IMR-90 (cell line): ENCODE results near the gene CALM1. TPM values are rescaled to one million over a fixed set of nuclear protein-coding genes. Genes with fewer than 3 reads are reported as not detected.

Experiments
- ATAC-seq: fragments of 200-7000 bp; cut with Tn5 transposase; 2 replicates; pipeline ENCODE4 v1.9.1; 2020; ENCODE audit warnings: low read depth, mild to moderate bottlenecking, moderate library complexity
- BruUV-seq: library from RNA; stranded (reverse); fragments of 400-500 nt; replicated peaks from 2 replicates; lab custom pipeline; 2021; lab: Mats Ljungman, UMichigan
- CTCF ChIA-PET: fragments of 300-600 bp; formaldehyde crosslinking; extraction: SDS; loops from one replicate; lab custom pipeline; 2021; ENCODE audit warnings: antibody characterized with exemption; lab: Yijun Ruan, JAX
- POLR2A ChIA-PET: fragments of 300-600 bp; sonication (Branson Sonifier 250); formaldehyde crosslinking; loops from one replicate; lab custom pipeline; 2022; ENCODE audit warnings: antibody characterized with exemption; ENCODE audit not compliant: unreplicated experiment; lab: Charles Lee
- DNase-seq: peaks from one replicate; pipeline ENCODE4 v3.0.0; 2013
- H2AFZ ChIP-seq: replicated peaks from 2 replicates; pipeline ENCODE3; 2013; ENCODE audit warnings: low read length, mild to moderate bottlenecking; ENCODE audit not compliant: poor library complexity
- H2AK5ac ChIP-seq: 2 replicates; pipeline ENCODE4 v1.6.1; 2013; ENCODE audit warnings: low read depth, low read length, inconsistent platforms
- H2AK9ac ChIP-seq: replicated peaks from 2 replicates; pipeline ENCODE3; 2013; ENCODE audit warnings: mild to moderate bottlenecking, low read depth, low read length, moderate library complexity; ENCODE audit not compliant: poor library complexity
- H2BK120ac ChIP-seq: 2 replicates; pipeline ENCODE4 v1.6.1; 2013; ENCODE audit warnings: low read depth, low read length, inconsistent platforms
- H2BK15ac ChIP-seq: 3 replicates; pipeline ENCODE4 v1.6.1; 2013; ENCODE audit warnings: low read depth, low read length, inconsistent platforms
- H2BK20ac ChIP-seq: 2 replicates; pipeline ENCODE4 v1.6.1; 2013; ENCODE audit warnings: low read depth, mild to moderate bottlenecking, inconsistent platforms, low read length, moderate library complexity
- H2BK5ac ChIP-seq: 2 replicates; pipeline ENCODE4 v1.6.1; 2013; ENCODE audit warnings: mild to moderate bottlenecking, low read depth, low read length, inconsistent platforms; ENCODE audit not compliant: poor library complexity, severe bottlenecking
- H3K14ac ChIP-seq: replicated peaks from 2 replicates; pipeline ENCODE4 v1.6.1; 2013; ENCODE audit warnings: low read depth, low read length, inconsistent platforms
- H3K18ac ChIP-seq: 2 replicates; pipeline ENCODE4 v1.6.1; 2013; ENCODE audit warnings: low read depth, low read length, control low read depth
- H3K23ac ChIP-seq: 2 replicates; pipeline ENCODE4 v1.6.1; 2013; ENCODE audit warnings: low read depth, low read length, inconsistent platforms
- H3K27ac ChIP-seq: 2 replicates; pipeline ENCODE4 v1.5.1; 2013; ENCODE audit warnings: mild to moderate bottlenecking, control low read depth, low read length; ENCODE audit not compliant: insufficient read depth
- H3K27me3 ChIP-seq: 2 replicates; pipeline ENCODE4 v1.6.1; 2013; ENCODE audit warnings: low read length; ENCODE audit not compliant: control insufficient read depth, insufficient read depth
- H3K36me3 ChIP-seq: 2 replicates; pipeline ENCODE4 v1.6.1; 2013; ENCODE audit warnings: low read length, mixed read lengths; ENCODE audit not compliant: control insufficient read depth, insufficient read depth
- H3K4ac ChIP-seq: 2 replicates; pipeline ENCODE4 v1.6.1; 2013; ENCODE audit warnings: low read depth, low read length, inconsistent platforms
- H3K4me1 ChIP-seq: 2 replicates; pipeline ENCODE4 v1.6.1; 2013; ENCODE audit warnings: low read length, mixed read lengths; ENCODE audit not compliant: control insufficient read depth, insufficient read depth
- H3K4me2 ChIP-seq: 2 replicates; pipeline ENCODE4 v1.6.1; 2013; ENCODE audit warnings: low read depth, mild to moderate bottlenecking, control low read depth, low read length, moderate library complexity
- H3K4me3 ChIP-seq: 2 replicates; pipeline ENCODE4 v1.5.1; 2013; ENCODE audit warnings: low read depth, mild to moderate bottlenecking, control low read depth, low read length, moderate library complexity; ENCODE audit not compliant: insufficient read depth
- H3K56ac ChIP-seq: 2 replicates; pipeline ENCODE4 v1.6.1; 2013; ENCODE audit warnings: low read length, inconsistent platforms; ENCODE audit not compliant: insufficient read depth; ENCODE audit errors: extremely low read depth
- H3K79me1 ChIP-seq, 2 experiments: 2 replicates each; pipeline ENCODE4 v1.6.1; 2013; ENCODE audit warnings: low read length in 2 of 2, inconsistent platforms in 1 of 2, low read depth in 1 of 2
- H3K9ac ChIP-seq: 2 replicates; pipeline ENCODE4 v1.6.1; 2013; ENCODE audit warnings: low read depth, low read length, control low read depth
- H3K9me1 ChIP-seq: 2 replicates; pipeline ENCODE4 v1.6.1; 2013; ENCODE audit warnings: low read length, inconsistent platforms; ENCODE audit not compliant: insufficient read depth
- H3K9me3 ChIP-seq: 2 replicates; pipeline ENCODE4 v1.6.1; 2013; ENCODE audit warnings: low read length; ENCODE audit not compliant: control insufficient read depth, insufficient read depth
- H4K20me1 ChIP-seq: 2 replicates; pipeline ENCODE4 v1.6.1; 2013; ENCODE audit warnings: low read length, inconsistent platforms; ENCODE audit not compliant: insufficient read depth
- H4K5ac ChIP-seq: 2 replicates; pipeline ENCODE4 v1.6.1; 2013; ENCODE audit warnings: mild to moderate bottlenecking, low read depth, low read length, control low read depth
- H4K8ac ChIP-seq, 2 experiments: 2 replicates each; pipeline ENCODE4 v1.6.1; 2013; ENCODE audit warnings: low read depth in 2 of 2, low read length in 2 of 2, control low read depth in 1 of 2, inconsistent platforms in 1 of 2
- H4K91ac ChIP-seq: 2 replicates; pipeline ENCODE4 v1.6.1; 2013; ENCODE audit warnings: low read depth, low read length, inconsistent platforms; ENCODE audit not compliant: insufficient read depth
- BHLHE40 ChIP-seq: fragments of 150-350 bp; IDR thresholded peaks from 2 replicates; pipeline ENCODE4 v1.6.1; 2016; ENCODE audit warnings: mild to moderate bottlenecking, low read depth, low read length
- CEBPB ChIP-seq: IDR thresholded peaks from 2 replicates; pipeline ENCODE4 v1.6.1; 2012; ENCODE audit warnings: low read depth, low read length, improper control_type of control experiment
- CHD1 ChIP-seq: IDR thresholded peaks from 2 replicates; pipeline ENCODE4 v1.6.1; 2012; ENCODE audit warnings: low read depth, low read length, improper control_type of control experiment
- ELK1 ChIP-seq: fragments of 150-350 bp; IDR thresholded peaks from 2 replicates; pipeline ENCODE4 v1.6.1; 2016; ENCODE audit warnings: low read depth, mild to moderate bottlenecking, low read length, moderate library complexity, borderline replicate concordance
- FOS ChIP-seq: fragments of 150-350 bp; IDR thresholded peaks from 2 replicates; pipeline ENCODE4 v1.6.1; 2016; ENCODE audit warnings: low read depth, low read length
- MAFK ChIP-seq: IDR thresholded peaks from 2 replicates; pipeline ENCODE4 v1.6.1; 2012; ENCODE audit warnings: low read depth, low read length, improper control_type of control experiment
- MAZ ChIP-seq: IDR thresholded peaks from 2 replicates; pipeline ENCODE4 v1.6.1; 2012; ENCODE audit warnings: low read depth, mild to moderate bottlenecking, low read length, improper control_type of control experiment, moderate library complexity, borderline replicate concordance
- MXI1 ChIP-seq: IDR thresholded peaks from 2 replicates; pipeline ENCODE4 v1.6.1; 2012; ENCODE audit warnings: low read depth, mild to moderate bottlenecking, low read length, moderate library complexity, borderline replicate concordance
- NFE2L2 ChIP-seq: fragments of 150-350 bp; IDR thresholded peaks from 2 replicates; pipeline ENCODE4 v1.6.1; 2016; ENCODE audit warnings: low read depth, mild to moderate bottlenecking, low read length
- POLR2A ChIP-seq: IDR thresholded peaks from 2 replicates; pipeline ENCODE4 v1.6.1; 2012; ENCODE audit warnings: mild to moderate bottlenecking, low read depth, low read length
- RAD21 ChIP-seq: IDR thresholded peaks from 2 replicates; pipeline ENCODE4 v1.6.1; 2012; ENCODE audit warnings: low read length, improper control_type of control experiment
- RCOR1 ChIP-seq: IDR thresholded peaks from 2 replicates; pipeline ENCODE4 v1.6.1; 2012; ENCODE audit warnings: mild to moderate bottlenecking, low read length, improper control_type of control experiment; ENCODE audit not compliant: insufficient replicate concordance
- RFX5 ChIP-seq: IDR thresholded peaks from 2 replicates; pipeline ENCODE4 v1.8.0; 2012; ENCODE audit warnings: low read depth, mild to moderate bottlenecking, low read length, moderate library complexity
- SMC3 ChIP-seq: fragments of 150-350 bp; IDR thresholded peaks from 2 replicates; pipeline ENCODE4 v1.6.1; 2016; ENCODE audit warnings: low read depth, mild to moderate bottlenecking, antibody characterized with exemption, low read length, moderate library complexity
- USF2 ChIP-seq: fragments of 150-350 bp; IDR thresholded peaks from 2 replicates; pipeline ENCODE4 v1.6.1; 2017; ENCODE audit warnings: mild to moderate bottlenecking, antibody characterized with exemption, low read length, low read depth
- WGBS, 2 experiments: methylation state at CpG; one replicate each; pipeline versions ENCODE4 v1.1.5 to v1.1.7; 2013; ENCODE audit warnings: missing lambda C conversion rate in 2 of 2; ENCODE audit not compliant: insufficient read length in 1 of 2; ENCODE audit errors: extremely low coverage in 2 of 2; 5-methylcytosine and 5-hydroxymethylcytosine counted together
- dilution Hi-C: fragments of 300-500 bp; cut with HindIII; formaldehyde crosslinking; loops from one replicate; pipeline ENCODE4 v1.14.3; 2018; ENCODE audit warnings: low sequenced_read_pairs; ENCODE audit not compliant: unreplicated experiment
- in situ Hi-C: fragments of 300-500 bp; cut with MboI; formaldehyde crosslinking; loops from 3 replicates; pipeline ENCODE4 v1.14.3; 2019; ENCODE audit warnings: low sequenced_read_pairs, inconsistent platforms, mixed read lengths
- intact Hi-C: fragments of 100-400 bp; cut with micrococcal nuclease; formaldehyde crosslinking; loops from 2 replicates; pipeline ENCODE4 v1.10.0; 2022
- polyA plus RNA-seq, 3 experiments: library from polyadenylated mRNA; depleted of rRNA; stranded (reverse); fragments of >200 nt; gene quantifications; 2 replicates each; pipeline ENCODE4 v1.2.3, GENCODE V29; 2012; ENCODE audit warnings: low replicate concordance in 1 of 3
- total RNA-seq: library from RNA; depleted of rRNA; stranded (reverse); fragments of >200 nt; gene quantifications from 2 replicates; pipeline ENCODE4 v1.2.3, GENCODE V29; 2012
- TF ChIP-seq, protein P1 (sequence below): conservative IDR thresholded peaks from 2 replicates; pipeline ENCODE4 v1.5.1; 2012; ENCODE audit warnings: mild to moderate bottlenecking, low read depth, low read length, improper control_type of control experiment

CALM1 gene
- total and polyA plus RNA-seq, 2 of the 4 experiments (the other 2 are of a cell fraction): 72.9 to 188 TPM

DNA sequence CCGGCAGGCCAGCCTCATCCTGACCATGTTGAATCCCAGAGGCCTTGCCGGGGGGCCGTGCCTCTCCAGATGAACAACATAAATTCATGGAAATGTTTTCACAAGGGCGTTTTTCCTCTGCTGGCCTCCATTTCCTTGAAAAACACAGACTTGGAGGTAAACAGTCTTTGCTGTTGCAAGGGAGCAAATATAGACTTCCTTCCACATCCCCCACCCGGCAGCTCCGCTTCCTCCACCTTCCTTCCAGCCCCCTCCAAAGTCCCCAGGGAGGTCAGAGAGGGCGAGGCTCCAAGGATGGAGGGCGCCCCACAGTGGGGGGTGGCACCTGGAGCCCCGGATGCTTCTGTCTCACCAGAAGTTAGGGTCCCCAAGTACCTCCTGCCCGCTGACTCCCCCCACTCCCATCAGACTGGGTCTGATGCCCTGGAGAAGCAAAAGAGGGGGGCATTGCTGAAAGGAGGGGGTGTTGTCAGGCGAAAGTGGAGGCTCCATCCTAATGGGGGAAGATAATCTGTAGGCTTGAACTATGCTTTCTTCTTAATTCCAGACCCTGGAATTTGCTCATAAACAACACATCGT lies 31.1 kb downstream of the CALM1 start:
- H3K14ac ChIP-seq: no peak overlapping the region
- POLR2A ChIA-PET: no interaction called here
- dilution Hi-C loops: no loop called here
- H3K4me2 ChIP-seq: no peak overlapping the region
- no peak overlapping the region for H4K91ac ChIP-seq
- intact Hi-C loops: no loop called here
- no peak overlapping the region for H3K27ac ChIP-seq
- ATAC-seq (no peak), DNase-seq (no peak)
- no peak overlapping the region for H3K9ac ChIP-seq
- H3K56ac ChIP-seq: no peak overlapping the region
- H3K23ac ChIP-seq: no peak overlapping the region
- H3K4ac ChIP-seq: no peak overlapping the region
- H3K9me3 ChIP-seq: peaks cover 5% of the 10 kb centered on the region; the same call in 1 of the 2 replicates
- no peak overlapping the region for H2BK15ac ChIP-seq
- H3K27me3 ChIP-seq: peaks cover 12% of the 10 kb centered on the region
- H3K9me1 ChIP-seq: no peaks in the 10 kb centered on the region
- no peak overlapping the region for H2BK5ac ChIP-seq
- TF ChIP-seq BHLHE40: no peak
- no peak for TF ChIP-seq USF2
- TF ChIP-seq RFX5: no peak
- TF ChIP-seq MAZ: no peak
- no peak for TF ChIP-seq CHD1
- TF ChIP-seq, protein P1, sequence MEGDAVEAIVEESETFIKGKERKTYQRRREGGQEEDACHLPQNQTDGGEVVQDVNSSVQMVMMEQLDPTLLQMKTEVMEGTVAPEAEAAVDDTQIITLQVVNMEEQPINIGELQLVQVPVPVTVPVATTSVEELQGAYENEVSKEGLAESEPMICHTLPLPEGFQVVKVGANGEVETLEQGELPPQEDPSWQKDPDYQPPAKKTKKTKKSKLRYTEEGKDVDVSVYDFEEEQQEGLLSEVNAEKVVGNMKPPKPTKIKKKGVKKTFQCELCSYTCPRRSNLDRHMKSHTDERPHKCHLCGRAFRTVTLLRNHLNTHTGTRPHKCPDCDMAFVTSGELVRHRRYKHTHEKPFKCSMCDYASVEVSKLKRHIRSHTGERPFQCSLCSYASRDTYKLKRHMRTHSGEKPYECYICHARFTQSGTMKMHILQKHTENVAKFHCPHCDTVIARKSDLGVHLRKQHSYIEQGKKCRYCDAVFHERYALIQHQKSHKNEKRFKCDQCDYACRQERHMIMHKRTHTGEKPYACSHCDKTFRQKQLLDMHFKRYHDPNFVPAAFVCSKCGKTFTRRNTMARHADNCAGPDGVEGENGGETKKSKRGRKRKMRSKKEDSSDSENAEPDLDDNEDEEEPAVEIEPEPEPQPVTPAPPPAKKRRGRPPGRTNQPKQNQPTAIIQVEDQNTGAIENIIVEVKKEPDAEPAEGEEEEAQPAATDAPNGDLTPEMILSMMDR: no peak
- TF ChIP-seq RCOR1: no peak
- TF ChIP-seq CEBPB: no peak
- no peak for TF ChIP-seq MAFK
- TF ChIP-seq MXI1: no peak
- TF ChIP-seq NFE2L2: no peak
- TF ChIP-seq RAD21: no peak
- TF ChIP-seq SMC3: no peak
- no peak for TF ChIP-seq POLR2A
- no peak for TF ChIP-seq ELK1
- no peak for TF ChIP-seq FOS
- no peaks in the 10 kb centered on the region for H4K20me1 ChIP-seq
- no peak overlapping the region for H4K8ac ChIP-seq
- H2AK5ac ChIP-seq: no peak overlapping the region
- 79% methylated on average over 3 of the region's 12 CpGs; no CpG with 5 or more reads in 1 of the 2 experiments for WGBS, 2 experiments
- H2AK9ac ChIP-seq: no peak overlapping the region
- no peak overlapping the region for H4K5ac ChIP-seq
- no TSS peak for BruUV-seq
- H3K4me3 ChIP-seq: no peak overlapping the region
- CTCF ChIA-PET: no interaction called here
- H2AFZ ChIP-seq: no peak overlapping the region
- no peaks in the 10 kb centered on the region for H3K79me1 ChIP-seq
- no peaks in the 10 kb centered on the region for H3K4me1 ChIP-seq
- in situ Hi-C loops: no loop called here
- no peak overlapping the region for H2BK120ac ChIP-seq
- H3K36me3 ChIP-seq: no peaks in the 10 kb centered on the region
- H3K18ac ChIP-seq: no peak overlapping the region
- H2BK20ac ChIP-seq: no peak overlapping the region
